ENCODE data around the gene CCL21.

- TF ChIP-seq JUN (CRISPR knock-in tag; IDR thresholded peaks at IDR 0.05) = no peak
- no peak for TF ChIP-seq CTCF (IDR thresholded peaks at IDR 0.05)
- no peak for TF ChIP-seq SP1 (CRISPR knock-in tag; conservative IDR thresholded peaks at IDR 0.05)
- no peak for TF ChIP-seq USF2 (CRISPR knock-in tag; IDR thresholded peaks at IDR 0.05)
- TF ChIP-seq MAX (CRISPR knock-in tag; IDR thresholded peaks at IDR 0.05) = no peak
- no peak for TF ChIP-seq HMGXB4 (CRISPR knock-in tag; IDR thresholded peaks at IDR 0.05)
- TF ChIP-seq TP53 (CRISPR knock-in tag; IDR thresholded peaks at IDR 0.05) = no peak
Measured at GRCh38 chr9:34693560-34693959, 16.4 kb downstream of the CCL21 start.

Measured in WTC11 (cell line).